ENCODE results near the gene IL25.

Gene IL25

GRCh38 chr14:23360496-23360895 is 12.1 kb upstream of the IL25 start:
- TF ChIP-seq, protein P1, sequence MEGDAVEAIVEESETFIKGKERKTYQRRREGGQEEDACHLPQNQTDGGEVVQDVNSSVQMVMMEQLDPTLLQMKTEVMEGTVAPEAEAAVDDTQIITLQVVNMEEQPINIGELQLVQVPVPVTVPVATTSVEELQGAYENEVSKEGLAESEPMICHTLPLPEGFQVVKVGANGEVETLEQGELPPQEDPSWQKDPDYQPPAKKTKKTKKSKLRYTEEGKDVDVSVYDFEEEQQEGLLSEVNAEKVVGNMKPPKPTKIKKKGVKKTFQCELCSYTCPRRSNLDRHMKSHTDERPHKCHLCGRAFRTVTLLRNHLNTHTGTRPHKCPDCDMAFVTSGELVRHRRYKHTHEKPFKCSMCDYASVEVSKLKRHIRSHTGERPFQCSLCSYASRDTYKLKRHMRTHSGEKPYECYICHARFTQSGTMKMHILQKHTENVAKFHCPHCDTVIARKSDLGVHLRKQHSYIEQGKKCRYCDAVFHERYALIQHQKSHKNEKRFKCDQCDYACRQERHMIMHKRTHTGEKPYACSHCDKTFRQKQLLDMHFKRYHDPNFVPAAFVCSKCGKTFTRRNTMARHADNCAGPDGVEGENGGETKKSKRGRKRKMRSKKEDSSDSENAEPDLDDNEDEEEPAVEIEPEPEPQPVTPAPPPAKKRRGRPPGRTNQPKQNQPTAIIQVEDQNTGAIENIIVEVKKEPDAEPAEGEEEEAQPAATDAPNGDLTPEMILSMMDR (conservative IDR thresholded peaks at IDR 0.05), result no peak
- TF ChIP-seq ZFX (IDR thresholded peaks at IDR 0.05), result no peak
- no peak overlapping the region for H3K27ac ChIP-seq

DNA sequence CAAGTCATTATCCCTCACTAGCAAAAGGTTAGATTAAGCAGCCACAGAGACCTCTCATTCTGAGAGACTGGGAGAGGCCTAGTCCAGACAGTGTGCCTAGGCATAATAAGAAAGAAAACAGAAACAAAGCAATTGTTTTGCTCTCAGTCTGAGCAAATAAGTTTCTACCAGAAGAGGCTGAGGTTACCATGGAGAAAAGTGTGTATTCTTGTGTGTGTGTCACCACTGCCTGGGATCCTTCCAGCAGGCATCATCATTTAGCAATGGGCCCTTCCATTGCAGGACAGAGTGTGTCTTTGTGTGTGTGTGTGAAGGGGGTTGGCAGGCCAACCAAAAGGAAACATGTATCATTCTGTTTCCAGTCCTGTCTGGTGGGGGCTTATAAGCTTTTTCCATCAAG is 11.3 kb upstream of the IL25 start:
- TF ChIP-seq ZFX (IDR thresholded peaks at IDR 0.05), result no peak
- TF ChIP-seq, protein P1 (conservative IDR thresholded peaks at IDR 0.05), result no peak

GRCh38 chr14:23361763-23362162 is 10.8 kb upstream of the IL25 start:
- TF ChIP-seq, protein P1 (conservative IDR thresholded peaks at IDR 0.05), result no peak
- H3K27ac ChIP-seq, result no peak overlapping the region

More for the DNA sequence above, 11.3 kb upstream of the IL25 start:
- H3K27ac ChIP-seq, result no peak overlapping the region

GRCh38 chr14:23362200-23362599 is 10.4 kb upstream of the IL25 start:
- TF ChIP-seq ZFX (IDR thresholded peaks at IDR 0.05), result no peak
- TF ChIP-seq, protein P1 (conservative IDR thresholded peaks at IDR 0.05), result no peak
- no peak overlapping the region for H3K27ac ChIP-seq

GRCh38 chr14:23364164-23365035 is 8.2 kb upstream of the IL25 start:
- H3K27ac ChIP-seq, result peak overlapping the region; percentile 97
- TF ChIP-seq ZFX (IDR thresholded peaks at IDR 0.05), result no peak

DNA sequence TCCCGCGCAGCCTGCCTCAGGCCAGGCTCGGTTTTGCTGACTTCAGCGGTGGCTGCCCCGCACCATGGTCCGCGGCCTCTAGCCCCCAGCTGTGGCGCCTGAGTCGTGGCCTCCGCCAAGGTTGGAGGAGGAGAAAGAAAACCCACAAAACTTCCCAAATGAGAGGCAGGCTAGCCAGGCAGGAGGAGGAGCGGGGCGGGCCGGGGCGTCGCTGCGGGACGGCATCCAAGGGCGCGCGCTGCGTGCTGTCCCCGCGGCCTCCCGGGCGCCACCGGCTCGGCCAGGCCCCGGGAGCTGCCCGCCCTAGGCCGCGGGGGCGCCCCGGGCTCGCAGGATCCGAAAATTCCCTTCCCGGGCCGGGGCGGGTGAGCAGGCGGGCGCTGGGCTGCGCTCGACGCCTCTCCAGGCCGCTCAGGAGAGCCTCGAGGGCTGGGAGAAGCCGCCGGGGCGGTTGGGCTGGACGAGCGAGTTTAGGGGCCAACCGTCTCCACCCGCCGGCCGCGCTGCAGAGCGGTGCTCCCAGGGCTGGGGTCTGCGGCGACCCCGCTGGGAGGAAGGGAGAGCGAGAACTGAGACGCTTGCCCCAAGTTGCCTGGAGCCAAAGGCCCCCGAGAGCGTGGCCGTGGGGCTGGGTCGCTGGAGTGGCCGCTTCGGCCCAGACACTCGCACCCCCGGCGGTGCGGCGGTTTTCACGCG is 7.4 kb upstream of the IL25 start, which contains the start of gene EFS:
Gene EFS, minus strand, starts transcription at position 137 of the 696 bp plus-strand sequence. CDS start 147 bp downstream, outside the sequence.
- H3K27ac ChIP-seq, result peak within 1 kb of the TSS; percentile 97

GRCh38 chr14:23365732-23366425 is 6.7 kb upstream of the IL25 start:
- peak overlapping the region; percentile 97 for H3K27ac ChIP-seq
- TF ChIP-seq, protein P1 (conservative IDR thresholded peaks at IDR 0.05), result no peak
- no peak for TF ChIP-seq ZFX (IDR thresholded peaks at IDR 0.05)

More for the DNA sequence above, 7.4 kb upstream of the IL25 start, which contains the start of gene EFS:
- peak; percentile 96 for TF ChIP-seq ZFX (IDR thresholded peaks at IDR 0.05)
- TF ChIP-seq, protein P1 (conservative IDR thresholded peaks at IDR 0.05), result no peak

All from C4-2B (cell line).